Measurements from ENCODE around the gene RBM17. TPM values are rescaled to one million over a fixed set of nuclear protein-coding genes. Genes with fewer than 3 reads are reported as not detected.
A peak's percentile ranks its signal among the peaks of the same experiment; 100 is the strongest.

The RBM17 gene
- total and polyA plus RNA-seq, 10 of the 15 experiments (the other 5 are each of a cell fraction or from before 2014, with no cell fraction given) = 28.4 to 181 (median 83.9) TPM

- ChIA-PET RAD21 (ENCODE audit: unreplicated experiment) (interaction anchor here (0.6 to 4.2 kb wide), 13 partner anchors 10 to 313 kb away, joined by 3 to 69 read pairs (median 6); partner anchors contain the start of gene PFKFB3), POLR2A (interaction anchor here (0.9 to 2.8 kb wide), 7 partner anchors 9 to 67 kb away, joined by 3 to 18 read pairs (median 3); partner anchors contain the start of gene PFKFB3), CTCF (interaction anchor here (0.8 to 5.6 kb wide), 20 partner anchors 10 to 270 kb away, joined by 3 to 50 read pairs (median 6); partner anchors contain the start of gene PFKFB3), SMC1A (ENCODE audit: uncharacterized antibody, unreplicated experiment) (interaction anchor here (0.6 to 5.3 kb wide), 19 partner anchors 8 to 453 kb away, joined by 3 to 47 read pairs (median 5); partner anchors contain the start of gene PFKFB3)
- Histone ChIP-seq H3K27ac (ENCODE audit: control insufficient read depth, insufficient read depth) (peak overlapping the region; percentile 63), H3K36me3 (ENCODE audit: control insufficient read depth in 2 of 2, insufficient read depth in 2 of 2, low read length in 1 of 2) (no peaks in the 10 kb centered on the region), H3K4me2 (ENCODE audit: control insufficient read depth, insufficient read depth) (peak overlapping the region; percentile 84), H3K9ac (ENCODE audit: control insufficient read depth, insufficient read depth, low read length) (peak overlapping the region; percentile 13; the same call in 1 of the 2 replicates), H3K9me3 (replicated peaks; ENCODE audit: control insufficient read depth, insufficient read depth, low read length) (no peaks in the 10 kb centered on the region), H3K79me2 (ENCODE audit: control insufficient read depth, insufficient read depth, low read length) (no peaks in the 10 kb centered on the region), H4K20me1 (ENCODE audit: control insufficient read depth, insufficient read depth) (no peaks in the 10 kb centered on the region; the same call in 1 of the 2 replicates), H3K4me3 (peak overlapping the region; percentile 54; the same call in 1 of the 2 replicates), H2AFZ (ENCODE audit: control insufficient read depth, low read depth, low read length) (peak overlapping the region; percentile 30), H3K27me3 (replicated peaks in 1 of 2; ENCODE audit: control insufficient read depth in 2 of 2, insufficient read depth in 2 of 2, low read length in 1 of 2) (no peaks in the 10 kb centered on the region), H3K4me1 (ENCODE audit: control insufficient read depth, insufficient read depth, low read length) (peaks cover 36% of the 10 kb centered on the region)
- ATAC-seq = no peak
- FAIRE-seq = no peak
- intact Hi-C loops (cut with micrococcal nuclease; ENCODE audit: unreplicated experiment) (no loop called here), in situ Hi-C loops (cut with MboI) (no loop called here)
- 50% methylated on average over 8 of the region's 8 CpGs for WGBS (ENCODE audit: insufficient coverage, insufficient replicate concordance, low lambda C conversion rate, missing lambda C conversion rate)
- DNase-seq (ENCODE audit: low read depth, low spot score) = no peak
- BruUV-seq (replicated peaks) = TSS peak; percentile 55
- no peak for TF ChIP-seq E2F4 (IDR thresholded peaks at IDR 0.05; ENCODE audit: low read depth, low read length)
- TF ChIP-seq CUX1 (IDR thresholded peaks at IDR 0.05; ENCODE audit: insufficient replicate concordance, low read depth, low read length) = no peak
- TF ChIP-seq ZNF217 (IDR thresholded peaks at IDR 0.05) = peak; percentile 71
- TF ChIP-seq ZBTB40 (IDR thresholded peaks at IDR 0.05; ENCODE audit: borderline replicate concordance) = no peak
- TF ChIP-seq ATF2 (IDR thresholded peaks at IDR 0.05; ENCODE audit: low read length) = no peak
- peak; percentile 17 for TF ChIP-seq PBX3 (IDR thresholded peaks at IDR 0.05; ENCODE audit: insufficient replicate concordance, low read depth, low read length)
- TF ChIP-seq CHD4 (IDR thresholded peaks at IDR 0.05) = peak; percentile 86; the same call in 1 of the 2 replicates
Observed at GRCh38 chr10:6135589-6136168, 46.8 kb downstream of the RBM17 start.
